ENCODE results near the gene FXN.

DNA sequence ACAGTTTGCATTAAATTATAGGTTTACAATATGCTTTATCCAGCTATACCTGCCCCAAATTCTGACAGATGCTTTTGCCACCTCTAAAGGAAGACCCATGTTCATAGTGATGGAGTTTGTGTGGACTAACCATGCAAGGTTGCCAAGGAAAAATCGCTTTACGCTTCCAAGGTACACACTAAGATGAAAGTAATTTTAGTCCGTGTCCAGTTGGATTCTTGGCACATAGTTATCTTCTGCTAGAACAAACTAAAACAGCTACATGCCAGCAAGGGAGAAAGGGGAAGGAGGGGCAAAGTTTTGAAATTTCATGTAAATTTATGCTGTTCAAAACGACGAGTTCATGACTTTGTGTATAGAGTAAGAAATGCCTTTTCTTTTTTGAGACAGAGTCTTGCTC lies 41.0 kb downstream of the FXN start:
- TF ChIP-seq, protein P1, sequence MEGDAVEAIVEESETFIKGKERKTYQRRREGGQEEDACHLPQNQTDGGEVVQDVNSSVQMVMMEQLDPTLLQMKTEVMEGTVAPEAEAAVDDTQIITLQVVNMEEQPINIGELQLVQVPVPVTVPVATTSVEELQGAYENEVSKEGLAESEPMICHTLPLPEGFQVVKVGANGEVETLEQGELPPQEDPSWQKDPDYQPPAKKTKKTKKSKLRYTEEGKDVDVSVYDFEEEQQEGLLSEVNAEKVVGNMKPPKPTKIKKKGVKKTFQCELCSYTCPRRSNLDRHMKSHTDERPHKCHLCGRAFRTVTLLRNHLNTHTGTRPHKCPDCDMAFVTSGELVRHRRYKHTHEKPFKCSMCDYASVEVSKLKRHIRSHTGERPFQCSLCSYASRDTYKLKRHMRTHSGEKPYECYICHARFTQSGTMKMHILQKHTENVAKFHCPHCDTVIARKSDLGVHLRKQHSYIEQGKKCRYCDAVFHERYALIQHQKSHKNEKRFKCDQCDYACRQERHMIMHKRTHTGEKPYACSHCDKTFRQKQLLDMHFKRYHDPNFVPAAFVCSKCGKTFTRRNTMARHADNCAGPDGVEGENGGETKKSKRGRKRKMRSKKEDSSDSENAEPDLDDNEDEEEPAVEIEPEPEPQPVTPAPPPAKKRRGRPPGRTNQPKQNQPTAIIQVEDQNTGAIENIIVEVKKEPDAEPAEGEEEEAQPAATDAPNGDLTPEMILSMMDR (IDR thresholded peaks at IDR 0.05), result no peak
- no peak for TF ChIP-seq POLR2A (IDR thresholded peaks at IDR 0.05)

Data from esophagus squamous epithelium (tissue), 4 donors.